Astrocyte (in vitro differentiated cells and primary cell): ENCODE results near the gene RIN1.

Experiments used
- CTCF ChIP-seq: IDR thresholded peaks from 2 replicates; pipeline ENCODE4 v1.5.1; 2011; ENCODE audit warnings: low read depth, mild to moderate bottlenecking, inconsistent platforms, low read length, moderate library complexity; ENCODE audit not compliant: insufficient read depth
- EZH2 ChIP-seq: IDR thresholded peaks from 2 replicates; pipeline ENCODE4 v1.6.1; 2012; ENCODE audit warnings: mild to moderate bottlenecking, low read length, inconsistent platforms; ENCODE audit not compliant: insufficient read depth

DNA sequence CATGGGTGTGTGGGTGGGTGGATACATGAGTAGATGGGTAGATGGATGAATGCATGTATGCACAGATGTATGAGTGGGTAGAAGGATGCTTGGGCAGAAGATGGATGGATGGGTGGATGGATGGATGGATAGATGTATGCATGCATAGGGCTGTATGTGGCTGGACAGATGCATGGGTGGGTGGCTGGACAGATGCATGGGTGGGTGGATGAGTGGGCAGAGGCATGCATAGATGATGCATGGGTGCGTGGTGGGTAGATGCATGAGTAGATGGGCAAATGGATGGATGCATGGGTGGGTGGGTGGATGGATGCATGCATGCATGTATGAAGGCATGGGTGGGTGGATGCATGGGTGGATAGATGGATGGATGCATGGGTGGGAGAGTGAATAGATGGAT is 12.6 kb downstream of the RIN1 start:
- TF ChIP-seq CTCF (no peak), EZH2 (no peak)
